Activated B cell treated with CpG ODN at 0.5 μM for 24 hours (primary cell): ENCODE results near the gene FGFRL1. TPM values are rescaled to one million over a fixed set of nuclear protein-coding genes. Genes with fewer than 3 reads are reported as not detected.

ENCODE experiments used
- ATAC-seq: fragments of 200-7000 bp; cut with Tn5 transposase; one replicate; pipeline ENCODE4 v1.10.0; 2021; ENCODE audit warnings: low read depth, mild to moderate bottlenecking, moderate library complexity
- CTCF ChIA-PET: fragments of 350-600 bp; sonication (Branson Sonifier 250); formaldehyde crosslinking; loops from one replicate; lab custom pipeline; 2021; ENCODE audit warnings: antibody characterized with exemption; lab: Charles Lee
- POLR2A ChIA-PET: fragments of 350-600 bp; sonication (Branson Sonifier 250); formaldehyde crosslinking; loops from one replicate; lab custom pipeline; 2021; ENCODE audit warnings: antibody characterized with exemption; lab: Charles Lee
- DNase-seq: peaks from one replicate; pipeline ENCODE4 v3.0.0; 2022
- H3K27ac Mint-ChIP-seq: one replicate; pipeline ENCODE4 v1.8.0; 2020; ENCODE audit warnings: mixed read lengths
- H3K27me3 Mint-ChIP-seq: one replicate; pipeline ENCODE4 v1.8.0; 2021; ENCODE audit warnings: mixed read lengths
- H3K36me3 Mint-ChIP-seq: one replicate; pipeline ENCODE4 v1.8.0; 2021; ENCODE audit warnings: low read depth, mixed read lengths
- H3K4me1 Mint-ChIP-seq: one replicate; pipeline ENCODE4 v1.8.0; 2021; ENCODE audit warnings: mixed read lengths
- H3K4me3 Mint-ChIP-seq: one replicate; pipeline ENCODE4 v1.8.0; 2020; ENCODE audit warnings: mild to moderate bottlenecking, mixed read lengths
- H3K9me3 Mint-ChIP-seq: one replicate; pipeline ENCODE4 v1.8.0; 2020; ENCODE audit warnings: mixed read lengths
- CTCF ChIP-seq: fragments of 200-600 bp; IDR thresholded peaks from one replicate; pipeline ENCODE4 v1.8.0; 2022; ENCODE audit warnings: antibody characterized with exemption, mild to moderate bottlenecking
- intact Hi-C: fragments of 100-400 bp; cut with micrococcal nuclease; formaldehyde crosslinking; loops from one replicate; pipeline ENCODE4 v1.15.1; 2024
- total RNA-seq: library from RNA; stranded (reverse); gene quantifications from 2 replicates; pipeline ENCODE4 v1.2.3, GENCODE V29; 2022

Gene FGFRL1
- total RNA-seq, 1 donor from 2014 or later, result 5.6 TPM

- peaks cover 31% of the 10 kb centered on the region for H3K4me1 Mint-ChIP-seq
- H3K4me3 Mint-ChIP-seq, result no peak overlapping the region
- no peak for TF ChIP-seq CTCF
- no peak for DNase-seq
- H3K27ac Mint-ChIP-seq, result no peak overlapping the region
- intact Hi-C loops, result no loop called here
- H3K27me3 Mint-ChIP-seq, result peaks cover 27% of the 10 kb centered on the region
- no peaks in the 10 kb centered on the region for H3K9me3 Mint-ChIP-seq
- POLR2A ChIA-PET, result no interaction called here
- CTCF ChIA-PET, result no interaction called here
- H3K36me3 Mint-ChIP-seq, result no peaks in the 10 kb centered on the region
- ATAC-seq, result no peak
These were observed 10.7 kb upstream of the FGFRL1 start for GRCh38 chr4:1000686-1001260.

- Mint-ChIP-seq H3K36me3 (no peaks in the 10 kb centered on the region), H3K4me3 (no peak overlapping the region), H3K27ac (no peak overlapping the region), H3K9me3 (no peaks in the 10 kb centered on the region), H3K4me1 (peaks cover 31% of the 10 kb centered on the region), H3K27me3 (peaks cover 31% of the 10 kb centered on the region)
- no peak for ATAC-seq
- DNase-seq, result no peak
- POLR2A ChIA-PET, result no interaction called here
- intact Hi-C loops, result no loop called here
- no peak for TF ChIP-seq CTCF
- CTCF ChIA-PET, result no interaction called here
These were observed 9.8 kb upstream of the FGFRL1 start for GRCh38 chr4:1001561-1002130.

GRCh38 chr4:1002131-1002630, 9.2 kb upstream of the FGFRL1 start:
- intact Hi-C loops, result no loop called here
- Mint-ChIP-seq H3K4me3 (no peak overlapping the region), H3K27ac (no peak overlapping the region), H3K27me3 (peaks cover 32% of the 10 kb centered on the region), H3K36me3 (no peaks in the 10 kb centered on the region), H3K9me3 (no peaks in the 10 kb centered on the region), H3K4me1 (peaks cover 28% of the 10 kb centered on the region)
- no peak for ATAC-seq
- no peak for DNase-seq
- ChIA-PET CTCF (no interaction called here), POLR2A (interaction anchor here (0.6 kb wide), 1 partner anchor 117 kb away, joined by 6 read pairs; no protein-coding TSS in a partner anchor)
- TF ChIP-seq CTCF, result no peak

GRCh38 chr4:1002631-1003251, 8.7 kb upstream of the FGFRL1 start:
- Mint-ChIP-seq H3K4me3 (no peak overlapping the region), H3K9me3 (no peaks in the 10 kb centered on the region), H3K4me1 (peaks cover 28% of the 10 kb centered on the region), H3K36me3 (no peaks in the 10 kb centered on the region), H3K27ac (no peak overlapping the region), H3K27me3 (peaks cover 34% of the 10 kb centered on the region)
- no peak for TF ChIP-seq CTCF
- intact Hi-C loops, result no loop called here
- ChIA-PET CTCF (no interaction called here), POLR2A (interaction anchor here (0.6 kb wide), 1 partner anchor 117 kb away, joined by 6 read pairs; no protein-coding TSS in a partner anchor)
- DNase-seq, result no peak
- no peak for ATAC-seq

- Mint-ChIP-seq H3K4me3 (no peak overlapping the region), H3K4me1 (peaks cover 21% of the 10 kb centered on the region), H3K9me3 (no peaks in the 10 kb centered on the region), H3K27me3 (peaks cover 36% of the 10 kb centered on the region), H3K36me3 (no peaks in the 10 kb centered on the region), H3K27ac (no peak overlapping the region)
- CTCF ChIA-PET, result no interaction called here
- intact Hi-C loops, result no loop called here
- DNase-seq (no peak), ATAC-seq (no peak)
- no peak for TF ChIP-seq CTCF
- POLR2A ChIA-PET, result no interaction called here
These were observed 8.0 kb upstream of the FGFRL1 start for GRCh38 chr4:1003271-1004070.
